PC-9 (cell line): ENCODE measurements around the gene MED9. TPM values are rescaled to one million over a fixed set of nuclear protein-coding genes. Genes with fewer than 3 reads are reported as not detected.

ENCODE experiments used
- BruUV-seq: library from RNA; stranded (reverse); fragments of 400-500 nt; replicated peaks from 2 replicates; lab custom pipeline; 2021; lab: Mats Ljungman, UMichigan
- CTCF ChIA-PET: fragments of 300-600 bp; sonication (Branson Sonifier 250); formaldehyde crosslinking; loops from one replicate; lab custom pipeline; 2022; ENCODE audit warnings: antibody characterized with exemption; lab: Charles Lee
- POLR2A ChIA-PET: fragments of 300-600 bp; sonication (Branson Sonifier 250); formaldehyde crosslinking; loops from one replicate; lab custom pipeline; 2022; ENCODE audit warnings: antibody characterized with exemption; ENCODE audit not compliant: unreplicated experiment; lab: Charles Lee
- DNase-seq, 2 experiments: peaks; one replicate each; pipeline versions ENCODE4 v3.0.0 to v3.0.0-alpha.2; 2015 to 2022; ENCODE audit warnings: mixed read lengths in 1 of 2
- H2AFZ ChIP-seq: fragments of 200-600 bp; sonication (generic); 2 replicates; pipeline ENCODE4 v1.8.1; 2017; ENCODE audit warnings: antibody characterized with exemption
- H3F3A ChIP-seq: fragments of 200-600 bp; sonication (generic); 2 replicates; pipeline ENCODE4 v1.8.1; 2017; ENCODE audit warnings: antibody characterized with exemption, mild to moderate bottlenecking, low read depth; ENCODE audit not compliant: insufficient read depth
- H3K27ac ChIP-seq: fragments of 200-600 bp; sonication (generic); 2 replicates; pipeline ENCODE4 v1.6.1; 2016; ENCODE audit warnings: mixed run types
- H3K27me3 ChIP-seq: fragments of 200-600 bp; sonication (generic); 2 replicates; pipeline ENCODE4 v1.6.1; 2016; ENCODE audit warnings: low read depth, mixed run types; ENCODE audit not compliant: insufficient read depth
- H3K36me3 ChIP-seq: fragments of 200-600 bp; sonication (generic); 2 replicates; pipeline ENCODE4 v1.6.1; 2016; ENCODE audit warnings: low read depth, mixed run types
- H3K4me1 ChIP-seq: fragments of 200-600 bp; sonication (generic); replicated peaks from 2 replicates; pipeline ENCODE4 v1.6.1; 2016; ENCODE audit warnings: mixed run types; ENCODE audit not compliant: insufficient read depth
- H3K4me2 ChIP-seq: fragments of 200-600 bp; sonication (generic); 2 replicates; pipeline ENCODE4 v1.6.1; 2017; ENCODE audit warnings: mixed run types
- H3K4me3 ChIP-seq: fragments of 200-600 bp; sonication (generic); 2 replicates; pipeline ENCODE4 v1.6.1; 2016; ENCODE audit warnings: mixed run types
- H3K79me2 ChIP-seq: fragments of 200-600 bp; sonication (generic); 2 replicates; pipeline ENCODE4 v1.6.1; 2017; ENCODE audit warnings: low read depth, mixed run types
- H3K9me2 ChIP-seq: fragments of 200-600 bp; sonication (generic); 2 replicates; pipeline ENCODE4 v1.8.1; 2017; ENCODE audit warnings: mild to moderate bottlenecking; ENCODE audit not compliant: insufficient read depth
- H3K9me3 ChIP-seq: fragments of 200-600 bp; sonication (generic); 2 replicates; pipeline ENCODE4 v1.8.1; 2016; ENCODE audit warnings: low read depth; ENCODE audit not compliant: insufficient read depth
- H4K20me1 ChIP-seq: fragments of 200-600 bp; sonication (generic); 2 replicates; pipeline ENCODE4 v1.8.1; 2017; ENCODE audit not compliant: insufficient read depth
- CTCF ChIP-seq: fragments of 200-600 bp; sonication (generic); conservative IDR thresholded peaks from 2 replicates; pipeline ENCODE4 v1.6.1; 2017; ENCODE audit warnings: mixed run types, antibody characterized with exemption, mild to moderate bottlenecking, moderate library complexity
- EZH2 ChIP-seq: fragments of 200-600 bp; sonication (generic); IDR thresholded peaks from 2 replicates; pipeline ENCODE4 v1.8.0; 2017; ENCODE audit warnings: antibody characterized with exemption, low read depth
- intact Hi-C: fragments of 100-400 bp; cut with micrococcal nuclease; formaldehyde crosslinking; loops from one replicate; pipeline ENCODE4 v1.10.0; 2022; ENCODE audit not compliant: unreplicated experiment
- total RNA-seq: library from RNA; stranded (reverse); gene quantifications from 2 replicates; pipeline ENCODE4 v1.2.3, GENCODE V29; 2021

MED9 gene
- total RNA-seq, 1 experiment from 2014 or later: 15.8 TPM

DNA sequence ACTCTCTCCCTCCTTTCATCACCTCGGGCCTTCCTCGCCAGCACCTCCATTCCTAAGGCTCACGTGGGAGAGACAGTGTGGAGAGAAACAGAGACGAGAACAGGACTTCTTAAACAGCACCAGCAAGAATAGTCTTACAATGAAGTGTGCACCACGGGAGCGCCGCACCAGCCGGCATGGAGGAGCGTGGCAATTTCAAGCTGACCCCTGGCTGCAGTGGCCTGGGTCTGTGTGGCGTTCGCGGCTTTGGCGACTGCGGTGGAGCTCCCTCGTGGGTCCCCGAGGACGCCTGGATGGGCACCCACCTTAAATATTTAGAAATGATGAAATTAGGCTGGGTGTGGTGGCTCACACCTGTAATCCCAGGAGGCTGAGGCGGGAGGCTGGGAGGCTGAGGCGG, 20.5 kb upstream of the MED9 start:
- Histone ChIP-seq H4K20me1 (no peaks in the 10 kb centered on the region), H3K9me2 (no peaks in the 10 kb centered on the region), H3K4me2 (no peak overlapping the region), H3K4me3 (no peak overlapping the region), H3K9me3 (0 out of 2 replicates have a peak, but pooled peaks cover 3% of the 10 kb centered on the region), H3K36me3 (no peaks in the 10 kb centered on the region), H3K27me3 (peaks cover 87% of the 10 kb centered on the region), H3K79me2 (no peaks in the 10 kb centered on the region), H3K4me1 (no peaks in the 10 kb centered on the region), H2AFZ (no peak overlapping the region), H3K27ac (no peak overlapping the region), H3F3A (no peaks in the 10 kb centered on the region)
- no TSS peak for BruUV-seq
- intact Hi-C loops: no loop called here
- no peak for TF ChIP-seq CTCF
- no peak for TF ChIP-seq EZH2
- DNase-seq: no peak
- ChIA-PET POLR2A (no interaction called here), CTCF (no interaction called here)

- TF ChIP-seq CTCF (no peak), EZH2 (no peak)
- Histone ChIP-seq H4K20me1 (peaks cover 3% of the 10 kb centered on the region; the same call in 1 of the 2 replicates), H3K79me2 (no peaks in the 10 kb centered on the region), H3K4me3 (no peak overlapping the region), H3K4me2 (no peak overlapping the region), H3K9me2 (no peaks in the 10 kb centered on the region), H3F3A (no peaks in the 10 kb centered on the region), H3K9me3 (0 out of 2 replicates have a peak, but pooled peaks cover 3% of the 10 kb centered on the region), H3K27ac (no peak overlapping the region), H3K4me1 (no peaks in the 10 kb centered on the region), H3K27me3 (peaks cover 88% of the 10 kb centered on the region), H3K36me3 (no peaks in the 10 kb centered on the region), H2AFZ (no peak overlapping the region)
- POLR2A ChIA-PET: no interaction called here
- intact Hi-C loops: no loop called here
- CTCF ChIA-PET: no interaction called here
- DNase-seq: no peak
- BruUV-seq: no TSS peak
Observed at GRCh38 chr17:17457680-17458079, 19.1 kb upstream of the MED9 start.

DNA sequence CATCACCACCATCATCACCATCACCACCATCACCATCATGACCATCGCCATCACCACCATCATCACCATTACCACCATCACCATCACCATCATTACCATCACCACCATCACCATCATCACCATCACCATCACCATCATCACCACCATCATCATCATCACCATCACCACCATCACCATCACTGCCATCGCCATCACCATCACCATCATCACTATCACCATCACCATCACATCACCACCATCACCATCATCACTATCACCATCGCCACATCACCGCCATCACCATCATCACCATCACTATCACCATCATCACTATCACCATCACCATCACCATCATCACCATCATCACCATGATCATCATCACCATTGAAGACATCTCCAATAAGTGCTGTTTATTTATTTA, 16.8 kb upstream of the MED9 start:
- H3K27ac ChIP-seq: no peak overlapping the region
- no peaks in the 10 kb centered on the region for H3K79me2 ChIP-seq
- DNase-seq: no peak
- H3K4me1 ChIP-seq: no peaks in the 10 kb centered on the region
- no peak for TF ChIP-seq CTCF
- TF ChIP-seq EZH2: no peak
- H3K27me3 ChIP-seq: peaks cover 90% of the 10 kb centered on the region
- ChIA-PET CTCF (no interaction called here), POLR2A (no interaction called here)
- no TSS peak for BruUV-seq
- no peaks in the 10 kb centered on the region for H3K36me3 ChIP-seq
- intact Hi-C loops: no loop called here
- H3F3A ChIP-seq: no peaks in the 10 kb centered on the region
- peaks cover 3% of the 10 kb centered on the region; the same call in 1 of the 2 replicates for H4K20me1 ChIP-seq
- H3K4me2 ChIP-seq: no peak overlapping the region
- no peak overlapping the region for H3K4me3 ChIP-seq
- H2AFZ ChIP-seq: no peak overlapping the region
- H3K9me3 ChIP-seq: 0 out of 2 replicates have a peak, but pooled peaks cover 3% of the 10 kb centered on the region
- no peaks in the 10 kb centered on the region for H3K9me2 ChIP-seq
